GM13976 (cell line): ENCODE results near the gene STK24.

Experiments
- DNase-seq: peaks from one replicate; pipeline ENCODE4 v3.0.0; 2012; ENCODE audit warnings: low spot score
- in situ Hi-C: fragments of 300-500 bp; cut with MboI; formaldehyde crosslinking; loops from one replicate; pipeline ENCODE4 v1.12.0; 2022; ENCODE audit warnings: low sequenced_read_pairs, mixed read lengths, inconsistent platforms; ENCODE audit not compliant: unreplicated experiment
- TF ChIP-seq, protein P1 (sequence below): IDR thresholded peaks from 2 replicates; pipeline ENCODE4 v1.5.1; 2012; ENCODE audit warnings: borderline replicate concordance, mild to moderate bottlenecking; ENCODE audit not compliant: insufficient read depth; ENCODE audit errors: extremely low read depth, missing control alignments, control extremely low read depth

The STK24 gene

DNA sequence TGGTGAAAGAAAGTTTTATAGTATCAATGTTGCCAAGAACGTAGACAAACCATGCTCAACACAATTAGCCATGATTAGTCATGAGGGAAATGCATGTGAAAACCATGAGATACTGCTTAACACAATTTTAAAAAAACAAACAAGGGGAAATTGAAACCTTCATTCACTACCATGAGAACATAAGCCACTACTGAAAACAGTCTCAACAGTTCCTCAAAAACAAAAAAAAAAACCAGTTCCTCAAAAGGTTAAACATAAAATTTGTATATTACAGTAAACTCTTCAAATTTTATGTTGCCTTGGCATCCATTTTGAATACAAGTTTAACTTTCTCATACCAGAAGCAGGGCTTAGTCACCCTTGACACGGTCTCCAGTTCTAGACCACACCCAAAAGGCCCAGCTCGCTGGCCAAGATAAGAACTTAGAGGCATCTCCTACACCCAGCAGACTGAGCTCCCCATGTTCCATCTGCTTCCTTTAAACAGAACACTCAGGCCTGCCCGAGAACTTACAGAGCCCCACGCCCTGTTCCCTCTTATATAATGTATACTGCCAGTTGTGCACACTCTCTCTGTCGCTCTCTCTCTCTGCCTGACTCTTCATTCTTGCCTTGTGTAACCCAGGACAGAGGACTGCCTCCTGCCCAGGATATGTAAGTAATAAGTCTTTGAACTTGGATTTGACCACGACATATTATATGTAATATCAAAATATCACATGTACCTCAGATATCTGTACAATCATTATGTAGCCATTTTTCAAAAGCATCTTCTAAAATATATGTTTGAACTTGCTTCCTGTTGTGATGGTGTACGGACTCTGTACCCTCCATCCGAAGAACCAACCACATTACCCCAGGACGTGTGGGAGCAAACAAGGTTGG, 67.4 kb downstream of the STK24 start:
- TF ChIP-seq, protein P1, sequence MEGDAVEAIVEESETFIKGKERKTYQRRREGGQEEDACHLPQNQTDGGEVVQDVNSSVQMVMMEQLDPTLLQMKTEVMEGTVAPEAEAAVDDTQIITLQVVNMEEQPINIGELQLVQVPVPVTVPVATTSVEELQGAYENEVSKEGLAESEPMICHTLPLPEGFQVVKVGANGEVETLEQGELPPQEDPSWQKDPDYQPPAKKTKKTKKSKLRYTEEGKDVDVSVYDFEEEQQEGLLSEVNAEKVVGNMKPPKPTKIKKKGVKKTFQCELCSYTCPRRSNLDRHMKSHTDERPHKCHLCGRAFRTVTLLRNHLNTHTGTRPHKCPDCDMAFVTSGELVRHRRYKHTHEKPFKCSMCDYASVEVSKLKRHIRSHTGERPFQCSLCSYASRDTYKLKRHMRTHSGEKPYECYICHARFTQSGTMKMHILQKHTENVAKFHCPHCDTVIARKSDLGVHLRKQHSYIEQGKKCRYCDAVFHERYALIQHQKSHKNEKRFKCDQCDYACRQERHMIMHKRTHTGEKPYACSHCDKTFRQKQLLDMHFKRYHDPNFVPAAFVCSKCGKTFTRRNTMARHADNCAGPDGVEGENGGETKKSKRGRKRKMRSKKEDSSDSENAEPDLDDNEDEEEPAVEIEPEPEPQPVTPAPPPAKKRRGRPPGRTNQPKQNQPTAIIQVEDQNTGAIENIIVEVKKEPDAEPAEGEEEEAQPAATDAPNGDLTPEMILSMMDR = no peak
- peak; percentile 45 for DNase-seq
- in situ Hi-C loops = no loop called here

DNA sequence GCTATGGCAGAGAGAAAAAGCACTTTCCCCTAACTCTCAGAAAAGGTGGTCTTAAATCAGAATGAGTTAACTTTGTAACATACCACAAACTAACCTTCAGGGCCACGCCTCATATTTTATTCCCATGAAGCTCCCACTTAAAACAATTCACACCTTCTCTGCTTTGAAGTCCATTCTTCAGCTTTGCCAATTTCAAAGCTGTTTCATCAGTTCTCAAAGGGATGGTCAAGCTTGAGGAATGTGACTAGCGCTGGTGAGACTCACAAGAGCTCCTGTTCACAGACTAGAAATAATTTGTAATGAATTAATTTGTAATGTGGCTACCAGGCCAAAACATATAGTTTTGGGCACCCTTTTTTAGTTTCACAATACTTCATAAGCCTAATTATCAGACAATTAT, 68.2 kb downstream of the STK24 start:
- TF ChIP-seq, protein P1 = no peak
- in situ Hi-C loops = no loop called here
- DNase-seq = no peak

DNA sequence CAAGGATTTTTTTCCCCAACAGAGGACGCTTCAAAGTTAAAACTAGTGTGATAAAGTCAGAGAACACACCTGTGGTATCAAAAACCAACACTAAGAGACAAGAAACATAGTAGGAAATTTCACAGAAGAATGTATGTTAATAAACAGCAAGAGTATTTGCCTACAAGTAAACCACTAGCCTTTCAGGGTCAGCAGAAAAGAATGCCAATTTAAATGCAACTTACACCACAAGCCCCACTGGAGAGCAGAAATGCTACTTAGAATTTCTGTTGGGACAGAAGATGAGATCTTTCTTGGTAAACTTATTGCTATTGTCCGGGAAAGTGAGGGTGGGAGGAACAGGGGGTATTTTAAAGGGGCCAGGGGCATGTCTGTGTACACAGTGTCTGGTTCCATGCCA, 68.6 kb downstream of the STK24 start:
- TF ChIP-seq, protein P1 = no peak
- in situ Hi-C loops = no loop called here

DNA sequence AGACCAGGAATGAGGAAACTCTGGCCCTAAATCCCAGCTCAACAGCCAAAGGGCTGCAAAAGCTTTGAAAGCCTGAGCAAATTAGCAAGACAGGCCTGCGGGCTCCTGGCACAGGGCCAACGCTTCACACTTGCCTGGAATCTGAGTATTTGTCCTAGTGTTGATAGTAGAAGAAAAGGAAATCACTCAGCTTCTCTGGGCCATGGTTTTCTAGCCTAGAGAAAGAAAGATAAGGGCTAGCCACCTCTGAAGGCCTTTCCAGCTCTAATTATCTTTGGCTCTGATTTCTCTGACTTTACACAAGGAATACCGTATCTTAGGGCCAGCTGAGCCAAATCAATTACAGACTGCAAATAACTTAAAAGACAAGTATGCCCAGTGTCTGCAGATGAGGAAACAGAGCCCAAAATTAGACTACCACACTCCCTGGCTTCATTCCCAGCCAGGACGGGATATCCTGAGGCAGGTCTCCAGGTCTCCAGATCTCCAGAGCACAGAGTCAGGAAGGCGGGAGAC, 69.6 kb downstream of the STK24 start:
- DNase-seq = no peak
- in situ Hi-C loops = no loop called here
- TF ChIP-seq, protein P1 = no peak

More for the DNA sequence above, 68.6 kb downstream of the STK24 start:
- DNase-seq = no peak

DNA sequence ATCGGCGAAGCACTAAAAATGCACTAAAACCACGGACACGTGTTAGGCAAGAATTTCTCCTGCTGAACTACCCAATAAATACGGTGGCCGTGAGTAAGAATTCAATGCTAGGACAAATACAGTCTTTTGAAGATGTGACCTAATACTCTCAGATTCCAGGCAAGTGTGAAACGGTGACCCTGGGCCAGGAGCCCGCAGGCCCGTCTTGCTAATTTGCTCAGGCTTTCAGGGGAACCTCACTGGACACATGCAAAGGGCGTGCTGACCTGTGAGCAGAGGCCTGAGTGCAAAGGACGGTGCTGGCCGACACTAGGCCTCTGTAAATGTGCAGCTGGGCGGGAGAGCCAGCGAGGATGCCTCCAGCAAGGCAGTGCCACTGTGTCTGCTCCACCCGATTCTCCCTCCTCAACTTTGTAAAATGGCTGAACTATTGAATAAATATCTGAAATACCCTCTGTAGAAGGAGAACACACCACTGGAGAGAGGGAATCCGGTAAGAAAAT, 70.1 kb downstream of the STK24 start:
- in situ Hi-C loops = no loop called here
- DNase-seq = no peak
- TF ChIP-seq, protein P1 = no peak

DNA sequence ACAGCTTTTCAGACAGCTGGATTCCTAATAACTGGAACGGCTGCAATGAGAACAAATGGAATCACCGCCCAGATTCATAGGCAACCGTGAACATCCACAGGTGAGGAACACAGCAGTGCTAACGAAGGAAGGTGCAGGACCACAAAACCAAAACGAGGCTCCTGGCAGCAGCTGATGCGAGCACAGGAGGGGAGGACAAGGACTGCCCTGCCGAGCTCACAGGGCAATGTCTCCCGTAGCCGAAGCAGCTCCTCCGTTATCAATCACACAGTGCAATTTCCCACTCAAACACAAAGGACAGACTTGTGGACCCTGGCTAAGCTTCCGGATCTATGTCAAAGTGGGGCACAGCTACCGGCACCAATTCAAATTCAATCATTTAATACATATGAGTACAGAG, 70.6 kb downstream of the STK24 start:
- TF ChIP-seq, protein P1 = no peak
- in situ Hi-C loops = no loop called here
- DNase-seq = no peak
